ENCODE results near the gene CUX1.

Gene CUX1

DNA sequence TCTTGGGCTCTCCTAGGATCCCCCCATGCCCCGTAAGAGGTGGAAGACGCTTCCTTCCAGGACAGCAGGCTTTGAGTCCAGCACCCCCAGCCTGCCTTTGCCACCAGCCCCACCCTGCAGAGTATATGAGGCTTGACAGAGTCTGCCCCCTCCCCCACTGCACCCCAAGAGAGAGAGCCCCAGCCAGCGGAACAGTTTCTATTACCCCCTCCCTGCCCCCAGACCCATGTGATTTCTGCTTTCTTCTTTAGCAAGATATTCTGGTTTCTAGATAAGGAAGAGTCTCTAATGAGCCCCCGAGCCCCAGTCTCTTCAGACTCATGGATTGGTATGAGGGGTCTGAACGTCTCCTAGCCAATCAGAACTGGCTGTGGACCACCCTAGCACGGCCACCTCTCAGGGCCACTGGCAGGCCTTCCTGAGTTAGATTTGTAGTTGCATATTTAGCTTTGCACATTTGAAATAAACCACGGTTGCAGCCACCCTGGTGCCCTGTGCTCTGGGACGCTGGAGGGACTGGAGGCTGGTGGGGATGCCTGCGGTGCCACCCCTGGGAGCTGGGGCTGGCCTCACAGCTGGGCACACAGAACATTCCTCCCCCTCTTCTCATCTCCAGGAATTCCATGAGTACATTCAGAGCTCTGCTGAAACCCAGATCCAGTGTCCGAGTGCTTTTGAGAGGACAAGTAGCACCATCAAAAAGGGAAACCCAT is 466.2 kb downstream of the CUX1 start:
- DNase-seq: no peak

DNA sequence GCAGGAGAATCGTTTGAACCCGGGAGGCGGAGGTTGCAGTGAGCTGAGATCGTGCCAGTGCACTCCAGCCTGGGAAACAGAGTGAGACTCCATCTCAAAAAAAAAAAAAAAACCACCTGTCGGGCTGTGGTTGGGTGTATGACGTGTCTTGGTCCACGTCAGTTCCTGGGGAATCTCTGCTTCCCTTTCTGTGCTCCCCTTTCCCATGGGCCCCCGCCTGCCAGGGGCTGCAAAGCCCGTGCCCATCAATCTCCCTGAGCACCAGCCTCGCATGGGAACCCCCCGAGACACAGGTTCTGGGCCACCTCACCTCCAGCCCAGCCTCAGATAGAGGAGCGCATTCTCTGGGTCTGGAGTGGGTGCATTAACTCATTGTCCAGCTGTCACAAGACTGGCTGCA is 467.0 kb downstream of the CUX1 start:
- no peak for DNase-seq

DNA sequence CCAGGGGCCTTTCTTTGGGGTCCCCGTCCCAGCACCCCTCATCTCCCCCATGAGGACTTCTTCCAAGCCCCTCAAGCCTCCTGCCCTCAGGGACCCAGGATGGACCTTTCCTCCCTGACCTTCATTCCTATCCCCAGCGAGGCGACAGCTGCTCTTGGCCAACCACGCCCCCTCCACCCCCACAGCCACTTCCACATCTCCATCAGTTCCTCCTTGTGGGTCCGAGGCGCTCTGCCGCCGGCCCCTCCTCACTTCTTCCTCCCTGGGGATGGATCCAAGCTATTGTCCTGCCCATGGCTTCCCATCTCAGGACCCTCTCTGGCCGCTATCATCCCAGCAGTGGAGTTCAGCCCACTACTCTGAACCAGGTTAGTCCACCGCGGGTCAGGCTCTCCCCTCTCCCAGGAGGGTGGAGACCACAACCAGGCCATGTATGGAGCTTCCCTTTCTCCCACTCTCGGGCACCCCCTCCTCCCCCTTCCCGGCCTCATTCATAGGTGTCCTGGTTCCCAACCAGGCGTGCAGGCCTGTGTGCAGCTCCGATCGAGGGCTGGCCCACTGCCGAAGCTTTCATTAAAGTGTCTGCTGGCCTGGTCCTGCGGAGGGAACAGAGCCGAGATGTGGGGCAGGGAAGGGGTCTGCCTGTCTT is 467.6 kb downstream of the CUX1 start:
- no peak for DNase-seq

DNA sequence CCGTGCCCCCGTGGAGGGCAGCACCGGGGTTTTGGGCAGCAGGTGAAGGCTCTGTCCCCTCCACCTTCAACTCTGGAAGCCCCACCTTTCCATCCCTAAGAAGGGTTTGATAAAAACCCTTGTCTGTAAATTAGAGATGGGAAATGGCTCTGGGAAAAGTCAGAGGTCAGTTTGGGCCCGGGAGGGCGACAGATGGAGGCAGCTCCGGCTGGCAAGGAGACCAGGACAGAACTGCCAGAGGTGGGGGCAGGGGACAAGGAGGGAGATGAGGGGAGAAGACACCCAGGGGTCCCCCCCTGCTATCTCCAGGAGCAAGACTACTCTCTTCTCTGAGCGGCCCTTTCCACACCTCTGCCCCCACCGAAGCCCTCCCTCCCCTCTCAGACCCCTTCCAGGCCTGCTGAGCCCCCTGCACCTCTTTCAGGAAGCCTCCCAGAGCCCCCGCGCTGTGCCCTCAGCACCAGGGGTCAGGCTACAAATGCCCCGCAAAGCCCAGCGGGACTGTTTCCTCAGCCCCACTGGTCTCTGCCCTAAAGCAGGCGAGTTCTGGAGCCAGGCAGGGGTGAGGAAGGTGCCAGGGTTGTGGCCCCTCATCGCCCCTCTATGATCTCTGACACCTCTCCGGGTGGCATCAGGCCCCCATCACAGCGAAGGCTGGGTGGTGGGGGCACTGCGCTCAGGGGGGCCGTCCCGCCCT is 468.3 kb downstream of the CUX1 start:
- no peak for DNase-seq

DNA sequence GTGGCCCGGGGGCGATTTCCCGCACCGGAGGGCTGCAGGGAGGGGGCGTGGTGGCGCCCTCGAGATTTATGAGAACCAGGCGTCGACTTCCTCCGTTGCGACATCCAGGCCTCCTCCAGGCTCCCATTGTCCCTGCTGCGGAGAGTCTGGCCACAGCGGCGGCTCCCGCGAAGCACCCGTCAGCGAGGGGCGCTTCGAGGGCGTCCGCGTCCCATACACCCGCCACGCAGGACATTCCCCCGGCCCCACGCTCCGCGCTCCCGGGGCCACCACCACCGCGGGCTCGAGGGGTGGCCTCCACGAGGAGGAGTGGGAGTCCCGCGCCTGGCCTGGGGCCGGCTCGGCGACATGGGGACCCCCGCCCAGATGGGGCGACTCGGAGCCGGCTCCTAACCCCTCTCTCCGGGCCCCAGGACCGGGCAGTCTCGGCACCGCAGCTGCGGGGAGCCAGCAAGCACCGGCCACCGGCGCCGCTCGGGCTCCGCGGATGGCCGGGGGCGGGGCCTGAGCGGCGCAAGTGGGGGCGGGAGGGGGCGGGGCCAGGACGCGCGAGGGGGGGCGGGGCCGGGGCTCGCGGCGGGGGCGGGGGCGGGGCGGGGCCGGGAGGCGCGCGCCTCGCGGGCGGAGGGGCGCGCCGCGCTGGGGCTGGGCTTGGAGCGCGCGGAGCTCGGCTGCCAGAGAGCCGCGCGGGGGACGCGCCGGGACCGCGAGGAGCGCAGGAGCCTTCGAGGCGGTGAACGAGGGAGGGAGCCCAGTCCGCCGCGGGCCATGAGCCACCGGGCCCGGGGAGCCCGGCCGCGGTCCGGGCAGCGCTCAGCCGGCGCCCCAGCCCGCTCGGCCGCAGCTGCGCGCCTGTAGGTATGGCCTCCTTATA is 469.0 kb downstream of the CUX1 start, which contains the start of gene SH2B2:
Gene SH2B2 (plus strand): TSS at position 632 of the 874 bp plus-strand sequence. CDS start 13,683 bp downstream, outside the sequence.
- peak in 2 of 5 donors; percentile 41 to 46 for DNase-seq

DNA sequence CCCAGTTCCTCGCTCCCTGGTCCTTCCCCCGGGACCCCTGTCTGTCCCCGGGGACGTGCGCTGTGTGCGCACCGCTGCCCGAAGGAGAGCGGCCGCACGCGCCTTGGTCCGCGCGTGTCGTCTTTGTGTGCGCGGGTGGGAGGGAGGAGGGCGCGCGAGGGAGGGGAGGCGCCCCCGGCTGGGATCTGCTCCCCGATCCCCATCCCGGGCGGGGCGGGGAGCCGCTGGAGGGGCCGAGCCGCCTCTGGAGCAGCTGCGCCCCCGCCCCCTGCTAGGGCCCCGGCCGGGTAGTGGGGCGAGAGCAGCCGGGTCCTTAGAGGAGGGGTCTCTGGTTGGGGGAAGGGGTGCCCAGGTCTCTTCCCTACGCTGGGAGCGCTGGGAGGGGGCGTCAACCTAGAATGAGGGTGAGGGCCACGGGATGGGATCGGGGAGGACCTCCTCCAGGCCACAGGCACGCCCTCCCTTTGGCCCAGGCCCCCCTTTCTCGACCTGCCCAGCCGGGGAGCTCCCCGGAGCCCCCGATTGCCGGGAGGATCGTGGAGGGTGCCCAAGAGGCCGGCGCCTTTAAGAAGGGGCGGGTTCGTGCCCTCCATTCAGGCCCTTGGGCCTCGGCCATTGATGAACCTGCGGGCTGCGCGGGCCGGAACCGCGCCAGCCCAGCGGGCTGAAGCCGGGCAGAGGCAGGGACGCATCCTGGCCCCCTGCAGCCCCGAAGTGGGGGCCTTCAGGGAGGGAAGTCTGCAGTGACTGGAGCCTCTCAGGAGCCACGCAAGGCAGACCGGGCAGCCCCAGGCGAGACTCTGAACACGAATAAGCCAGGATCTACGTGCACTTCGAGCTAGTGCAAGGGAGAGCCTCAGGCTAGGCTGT is 469.9 kb downstream of the CUX1 start:
- peak in 2 of 5 donors; percentile 17 to 23 for DNase-seq

DNA sequence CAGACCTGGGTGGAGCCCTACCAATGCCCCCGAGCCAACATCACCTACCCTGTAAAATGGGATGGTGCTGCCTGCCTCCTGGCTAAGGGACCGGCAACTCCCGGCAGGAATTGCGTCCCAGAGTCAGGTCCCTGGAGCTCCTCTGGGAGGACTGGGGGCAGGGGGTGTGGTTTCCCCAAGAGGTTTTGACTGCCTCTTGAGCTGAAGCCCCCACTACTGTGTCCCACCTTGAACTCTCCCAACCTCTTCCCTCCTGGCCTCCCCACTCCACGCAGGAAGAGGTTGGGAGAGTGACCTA is 470.5 kb downstream of the CUX1 start:
- no peak for DNase-seq

DNA sequence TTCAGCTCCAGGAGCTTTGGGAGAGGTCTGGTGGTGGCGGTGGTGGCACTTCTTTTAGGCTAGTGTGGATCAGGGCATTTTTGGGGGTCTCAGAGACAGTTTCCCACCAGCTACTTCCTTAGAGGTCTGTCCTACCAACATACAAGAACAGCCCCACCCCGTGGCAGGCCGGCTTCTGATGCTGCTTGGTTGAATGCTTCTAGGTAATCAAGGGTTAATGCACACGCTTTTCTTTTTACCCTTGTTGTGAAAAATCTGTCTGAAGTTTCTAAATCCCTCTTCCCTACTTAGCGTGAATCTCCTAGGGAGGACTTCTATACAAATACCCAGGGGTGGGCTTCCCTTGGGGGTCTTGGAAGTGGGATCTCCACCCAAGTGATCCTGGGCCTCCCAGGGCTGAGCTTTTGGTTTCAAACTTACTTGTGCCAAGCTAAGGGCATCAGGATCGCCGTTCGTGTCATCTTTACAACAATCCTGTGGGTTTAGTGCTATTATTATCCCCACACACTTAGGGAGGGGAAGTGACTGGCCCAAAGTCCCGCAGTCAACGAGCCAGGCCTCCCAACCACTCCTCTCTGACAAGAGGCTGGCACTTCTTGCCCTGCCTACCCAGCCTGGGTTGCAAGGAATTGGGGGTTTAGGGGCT is 471.0 kb downstream of the CUX1 start:
- no peak for DNase-seq

DNA sequence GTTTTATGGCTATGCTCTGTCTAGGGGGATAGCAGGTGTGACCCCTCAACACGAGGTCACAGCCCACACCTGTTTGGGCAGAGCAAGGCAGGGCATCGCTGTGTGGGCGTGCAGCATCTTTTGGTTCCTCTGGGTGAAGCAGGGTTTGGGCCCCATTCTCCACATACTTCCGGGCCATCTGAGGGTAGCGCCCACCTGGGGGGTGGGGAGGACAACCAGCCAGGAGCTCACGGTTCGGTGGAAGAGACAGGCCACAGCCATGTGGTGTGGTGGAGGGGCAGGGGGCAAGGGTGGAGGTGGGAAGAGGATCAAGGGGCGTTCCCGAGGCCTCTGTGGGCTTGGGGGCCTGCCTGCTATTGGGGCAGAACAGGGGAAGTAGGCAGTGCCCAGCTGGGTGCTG is 471.6 kb downstream of the CUX1 start:
- no peak for DNase-seq

DNA sequence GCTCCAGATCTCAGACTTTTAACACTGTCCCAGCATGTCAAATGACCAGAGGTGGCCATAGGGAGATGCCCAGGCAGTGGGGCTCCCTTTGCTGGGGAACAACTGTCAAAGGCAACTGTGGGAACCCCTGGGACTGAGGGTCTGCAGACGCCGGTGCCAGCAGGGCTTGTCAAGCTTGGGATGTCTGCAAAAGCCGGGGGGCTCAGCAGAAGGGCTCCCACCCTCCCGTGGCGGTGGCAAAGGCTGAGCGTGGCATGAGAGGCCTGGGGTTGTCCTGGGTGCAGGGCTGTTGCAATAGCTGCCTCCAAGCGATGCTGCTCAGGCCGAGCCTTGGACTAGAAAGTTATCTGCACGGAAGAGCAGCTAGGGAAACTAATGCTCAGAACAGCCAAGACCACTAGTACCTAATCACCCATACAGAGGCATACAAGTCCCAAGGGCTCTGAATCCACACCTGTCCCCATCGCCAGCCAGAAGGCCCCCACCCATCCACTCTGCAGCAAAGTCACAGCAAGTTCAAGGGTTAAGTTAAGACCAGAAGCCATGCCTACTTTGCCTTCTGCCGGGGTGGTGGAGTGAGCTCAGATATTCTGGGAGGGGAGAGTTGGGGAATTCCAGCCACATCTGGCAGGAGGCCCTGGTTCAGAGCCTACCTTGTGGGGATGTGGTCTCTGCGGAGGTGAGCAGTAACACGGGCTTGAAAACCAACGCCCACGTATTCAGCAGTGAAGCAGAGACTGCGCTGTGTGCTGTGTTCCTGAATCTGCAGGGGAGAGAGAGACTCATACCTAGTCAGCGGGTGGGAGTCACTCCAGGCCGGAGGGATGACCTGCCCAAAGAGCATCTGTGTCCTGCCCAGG is 473.9 kb downstream of the CUX1 start:
- no peak for DNase-seq

DNA sequence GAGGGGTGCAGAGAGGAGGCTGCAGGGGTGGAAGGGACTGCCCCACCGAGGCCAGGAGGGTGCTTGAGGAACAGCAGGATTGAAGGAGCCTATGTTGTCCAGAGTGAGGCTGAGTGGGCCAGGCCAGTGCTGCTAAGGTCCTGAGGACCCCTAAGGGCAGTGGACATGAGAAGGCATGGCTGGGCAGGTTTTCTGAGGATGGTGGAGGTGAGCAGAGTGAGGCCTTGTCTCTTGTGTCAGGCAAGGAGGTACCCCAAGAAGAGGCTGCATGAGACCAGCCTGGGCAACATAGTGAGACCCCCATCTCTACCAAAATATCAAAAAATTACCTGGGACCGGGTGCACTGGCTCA is 474.5 kb downstream of the CUX1 start:
- no peak for DNase-seq

DNA sequence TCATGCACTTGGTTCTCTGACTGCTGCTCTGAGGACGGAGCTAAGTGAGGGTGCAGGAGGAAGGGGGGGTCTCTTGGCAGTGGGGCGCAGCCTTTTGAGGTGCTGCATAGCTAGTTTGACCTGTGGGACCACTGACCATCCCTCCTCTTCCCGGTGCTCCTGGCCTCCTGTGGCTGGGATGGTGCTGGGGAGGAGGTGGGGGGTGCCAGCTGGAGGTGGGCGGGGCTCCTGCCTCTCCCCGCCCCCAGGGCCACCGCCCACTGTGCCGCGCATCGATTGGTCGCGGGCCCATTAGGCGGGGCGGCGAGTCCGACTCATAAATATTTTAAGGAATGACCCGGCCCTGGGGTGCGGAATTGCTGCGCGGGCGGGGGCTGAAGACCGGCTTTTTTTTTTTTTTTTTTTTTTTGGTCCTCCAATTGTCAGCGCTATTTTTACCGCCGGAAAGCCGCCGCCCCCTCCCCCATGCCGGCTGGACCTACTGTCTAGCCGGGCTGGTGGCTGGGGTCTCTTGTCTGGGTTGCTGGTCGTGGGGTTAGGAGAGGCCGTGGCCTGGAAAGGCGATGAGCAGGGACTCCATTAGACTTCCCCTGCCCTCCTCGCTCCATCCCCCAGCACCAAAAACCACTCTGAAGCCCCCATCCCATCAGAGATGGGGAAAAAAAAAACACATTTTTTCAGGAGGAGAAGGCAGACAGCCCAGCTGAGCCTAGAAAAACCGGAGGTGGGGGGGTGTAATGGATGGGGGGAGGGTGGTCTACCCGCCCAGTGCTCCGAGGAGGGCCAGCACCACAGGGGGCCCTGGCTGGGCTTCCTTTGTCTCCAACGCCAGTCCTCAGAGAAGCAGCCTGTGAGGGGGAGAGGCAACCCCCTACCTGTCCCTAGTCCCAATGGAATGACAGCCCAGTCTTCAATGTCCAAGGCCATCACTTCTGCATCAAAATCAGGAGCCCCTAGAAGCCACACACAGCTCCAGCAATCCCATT is 475.7 kb downstream of the CUX1 start:
- DNase-seq: no peak

DNA sequence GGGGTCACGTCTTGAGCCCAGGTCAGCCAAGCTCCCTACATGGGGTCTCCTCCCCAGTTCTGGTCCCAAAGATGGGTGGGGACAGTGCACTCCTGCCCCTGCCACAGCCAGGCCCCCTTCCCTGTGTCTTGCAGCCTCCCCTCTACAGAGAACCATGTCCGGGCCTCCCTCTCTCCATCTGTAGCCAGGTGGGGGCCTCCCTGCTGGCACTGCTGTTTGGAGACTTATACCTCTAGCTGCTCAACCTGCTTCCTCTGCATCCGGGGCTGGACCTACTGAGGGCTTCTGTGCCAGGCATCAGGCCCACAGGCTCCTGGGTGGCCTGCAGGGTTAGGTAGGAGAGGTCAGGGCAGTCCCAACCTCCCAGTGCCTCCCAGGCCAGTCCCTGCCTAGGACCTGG is 477.2 kb downstream of the CUX1 start:
- DNase-seq: no peak

DNA sequence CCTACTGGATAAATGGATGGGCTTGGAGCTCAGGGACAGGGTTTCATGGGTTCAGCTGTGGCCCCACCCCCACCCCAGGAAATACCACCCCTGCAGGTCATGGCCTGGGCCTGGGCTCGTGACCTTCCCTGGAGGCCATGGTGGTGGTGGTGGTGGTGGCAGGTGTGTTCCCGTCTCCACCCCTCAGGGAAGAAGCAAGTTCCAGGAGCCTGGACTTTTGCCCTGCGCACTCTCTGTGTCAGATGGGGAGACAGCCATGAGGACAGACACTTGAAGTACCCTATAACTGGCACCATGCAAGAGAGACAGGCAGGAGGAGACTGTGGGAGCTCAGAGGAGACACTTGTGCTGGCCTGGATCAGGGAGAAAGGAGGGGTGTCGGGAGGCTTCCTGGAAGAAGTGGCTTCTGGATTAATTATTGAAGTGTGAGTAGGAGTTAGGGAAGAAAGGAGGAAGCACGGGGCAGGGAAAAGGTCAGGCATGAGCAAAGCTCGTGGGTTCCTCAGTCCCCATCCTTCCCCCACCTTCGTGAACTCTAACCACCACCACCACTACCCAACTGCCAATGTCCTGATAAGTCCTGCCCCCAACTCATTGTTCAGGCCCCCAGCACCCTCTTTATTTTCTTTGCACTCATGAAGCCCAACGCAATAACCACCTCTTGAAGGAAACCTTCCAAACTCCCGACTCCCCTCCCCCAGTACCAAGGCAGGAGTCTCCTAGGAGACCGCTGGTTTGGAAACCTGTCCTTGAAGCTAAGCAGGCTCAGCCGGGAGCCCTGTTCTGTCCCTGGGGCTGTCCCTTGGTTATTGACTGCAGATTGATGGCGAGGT is 478.1 kb downstream of the CUX1 start:
- DNase-seq: no peak

DNA sequence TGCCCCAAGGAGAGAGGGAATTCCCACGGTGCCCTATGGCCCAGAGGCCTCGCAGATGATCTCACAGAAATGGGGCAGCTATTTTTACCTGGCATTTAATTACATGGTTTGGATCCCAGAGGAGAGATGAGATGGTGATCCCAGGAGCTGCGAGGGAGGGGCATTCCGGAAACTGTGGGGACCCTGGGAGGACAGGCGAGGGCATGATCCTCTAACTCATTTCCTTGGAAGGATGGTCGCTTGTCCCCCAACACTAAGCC is 478.7 kb downstream of the CUX1 start:
- DNase-seq: no peak

DNA sequence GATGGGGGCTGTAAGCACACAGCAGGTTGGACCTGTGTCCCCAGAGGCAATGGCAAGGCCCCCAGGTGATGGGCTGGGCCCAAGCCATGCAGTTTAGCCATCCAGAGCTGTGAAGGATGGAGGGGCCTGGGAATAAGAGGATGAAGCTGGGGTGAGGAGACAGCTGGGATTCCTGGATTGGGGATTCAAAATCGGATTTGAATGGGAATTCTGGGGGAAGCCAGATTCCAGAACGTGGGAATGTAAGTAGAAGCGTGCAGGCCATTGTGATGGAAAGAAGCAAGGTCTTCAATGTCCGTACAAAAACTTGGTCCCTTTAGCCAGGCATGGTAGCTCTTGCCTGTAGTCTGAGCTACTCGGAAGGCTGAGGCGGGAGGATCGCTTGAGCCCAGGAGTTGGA is 479.1 kb downstream of the CUX1 start:
- DNase-seq: no peak

DNA sequence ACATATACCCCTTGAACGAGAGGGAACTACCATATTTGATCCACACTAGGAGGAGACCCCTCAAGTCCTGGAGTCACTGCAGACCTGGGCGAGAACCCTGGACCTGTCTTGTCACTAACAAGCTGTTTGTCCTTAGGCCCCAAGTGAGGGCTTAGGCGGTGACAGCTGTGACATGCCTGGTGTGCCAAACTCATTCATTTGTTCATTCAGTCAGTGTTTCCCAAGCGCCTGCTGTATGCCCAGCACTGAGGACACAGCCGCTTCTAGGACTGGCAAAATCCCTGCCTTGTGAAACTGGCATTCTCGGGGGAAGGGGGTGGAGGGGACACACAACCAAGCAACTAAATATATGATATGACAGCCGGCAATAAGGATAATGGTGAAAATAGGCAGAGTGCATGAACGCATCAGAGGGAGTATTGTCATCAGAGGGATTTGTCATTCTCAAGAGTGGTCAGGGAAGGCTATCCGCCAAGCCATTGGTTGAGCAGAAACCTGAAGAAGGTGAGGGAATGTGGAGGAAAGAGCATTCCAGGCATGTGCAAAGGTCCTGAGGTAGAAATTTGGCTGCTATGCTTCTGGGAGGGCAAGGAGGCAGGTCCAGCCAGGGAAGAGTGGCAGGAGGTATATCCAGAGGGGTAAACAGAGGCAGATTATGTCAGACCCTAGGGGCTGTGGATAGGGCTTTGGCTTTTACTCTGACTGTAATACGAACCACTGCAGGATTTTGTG is 480.2 kb downstream of the CUX1 start:
- no peak for DNase-seq

DNA sequence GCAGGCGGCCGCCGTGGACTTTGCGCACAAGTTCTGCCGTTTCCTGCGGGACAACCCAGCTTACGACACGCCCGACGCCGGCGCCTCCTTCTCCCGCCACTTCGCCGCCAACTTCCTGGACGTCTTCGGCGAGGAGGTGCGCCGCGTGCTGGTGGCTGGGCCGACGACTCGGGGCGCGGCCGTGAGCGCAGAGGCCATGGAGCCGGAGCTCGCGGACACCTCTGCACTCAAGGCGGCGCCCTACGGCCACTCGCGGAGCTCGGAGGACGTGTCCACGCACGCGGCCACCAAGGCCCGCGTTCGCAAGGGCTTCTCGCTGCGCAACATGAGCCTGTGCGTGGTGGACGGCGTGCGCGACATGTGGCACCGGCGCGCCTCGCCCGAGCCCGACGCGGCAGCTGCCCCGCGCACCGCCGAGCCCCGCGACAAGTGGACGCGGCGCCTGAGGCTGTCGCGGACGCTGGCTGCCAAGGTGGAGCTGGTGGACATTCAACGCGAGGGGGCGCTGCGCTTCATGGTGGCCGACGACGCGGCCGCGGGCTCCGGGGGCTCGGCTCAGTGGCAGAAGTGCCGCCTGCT is 483.3 kb downstream of the CUX1 start:
- DNase-seq: no peak
